ENCODE results near the gene DUSP7.

DNA sequence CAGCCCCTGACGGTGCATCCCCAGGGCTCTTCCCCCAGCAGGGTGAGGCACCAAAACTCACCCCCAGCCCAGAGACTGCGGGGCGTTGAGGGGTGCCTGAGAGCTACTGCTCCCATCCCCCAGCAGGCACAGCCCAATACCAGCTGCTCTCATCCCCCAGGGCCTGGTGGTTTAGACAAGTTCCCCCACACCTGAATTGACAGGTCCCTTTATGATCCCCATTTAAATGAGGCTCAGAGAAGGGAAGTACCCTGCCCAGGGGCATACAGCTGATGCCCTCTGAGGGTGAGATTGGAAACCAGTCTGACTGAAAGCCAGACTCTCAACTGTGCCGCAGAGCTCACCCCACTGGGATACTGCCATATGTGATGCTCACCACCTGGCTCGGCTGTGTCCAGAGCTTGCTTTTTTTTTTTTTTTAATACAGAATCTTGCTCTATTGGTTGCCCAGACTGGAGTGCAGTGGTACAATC lies 20.1 kb downstream of the DUSP7 start:
- TF ChIP-seq CTCF (conservative IDR thresholded peaks at IDR 0.05; ENCODE audit: low read depth, low read length) (no peak), EZH2 (IDR thresholded peaks at IDR 0.05; ENCODE audit: borderline replicate concordance, low read depth, low read length, poor library complexity, severe bottlenecking) (no peak)

Measured in A673 (cell line).